IPS-18a (cell line): ENCODE results near the gene NOXA1.
"Not testable (repeated sequence)": the region's sequence is repeated elsewhere in the genome, so short reads cannot be mapped to it uniquely, and the experiment has no call there.

Experiments
- H3K27ac ChIP-seq: one replicate; pipeline ENCODE4 v1.5.1; 2013; ENCODE audit warnings: low read length
- H3K27me3 ChIP-seq: one replicate; pipeline ENCODE4 v1.6.1; 2013; ENCODE audit warnings: mild to moderate bottlenecking, low read length; ENCODE audit not compliant: control insufficient read depth, insufficient read depth
- H3K36me3 ChIP-seq: one replicate; pipeline ENCODE4 v1.6.1; 2013; ENCODE audit warnings: low read depth, low read length; ENCODE audit not compliant: control insufficient read depth
- H3K4me1 ChIP-seq: one replicate; pipeline ENCODE4 v1.6.1; 2013; ENCODE audit warnings: low read depth, low read length; ENCODE audit not compliant: control insufficient read depth
- H3K4me3 ChIP-seq: one replicate; pipeline ENCODE4 v1.5.1; 2013; ENCODE audit warnings: low read length
- H3K9ac ChIP-seq: one replicate; pipeline ENCODE4 v1.6.1; 2013; ENCODE audit warnings: mild to moderate bottlenecking, low read length, moderate library complexity
- H3K9me3 ChIP-seq: one replicate; pipeline ENCODE4 v1.6.1; 2013; ENCODE audit warnings: low read depth, low read length; ENCODE audit not compliant: control insufficient read depth

Gene NOXA1

DNA sequence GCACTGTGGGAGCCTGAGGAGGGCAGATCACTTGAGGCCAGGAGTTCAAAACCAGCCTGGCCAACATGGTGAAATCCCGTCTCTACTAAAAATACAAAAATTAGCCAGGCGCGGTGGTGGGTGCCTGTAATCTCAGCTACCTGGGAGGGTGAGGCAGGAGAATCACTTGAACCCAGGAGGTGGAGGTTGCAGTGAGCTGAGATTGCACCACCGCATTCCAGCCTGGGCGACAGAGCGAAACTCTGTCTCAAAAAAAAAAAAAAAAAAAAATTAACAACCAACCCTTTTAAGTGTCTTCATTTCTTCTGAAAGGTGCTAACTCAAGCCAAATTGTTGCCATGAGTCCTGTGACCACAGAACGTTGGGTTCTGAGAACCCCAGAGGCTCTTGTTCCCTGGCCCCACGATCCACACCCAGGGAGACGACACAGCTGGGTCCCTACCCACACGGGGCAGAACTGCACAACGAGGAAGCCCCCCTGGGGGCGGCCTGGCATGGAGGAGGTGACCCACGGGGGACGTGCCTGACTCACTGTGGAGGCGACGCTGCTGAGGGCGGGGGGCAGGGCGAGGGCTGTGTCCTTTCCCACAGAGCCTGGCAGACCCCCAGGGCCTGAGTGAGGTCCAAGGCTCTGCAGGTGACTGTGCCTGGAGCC is 12.8 kb upstream of the NOXA1 start:
- not testable (repeated sequence) for H3K4me1 ChIP-seq, H3K4me3 ChIP-seq, H3K9me3 ChIP-seq, H3K9ac ChIP-seq, H3K27ac ChIP-seq, H3K36me3 ChIP-seq, H3K27me3 ChIP-seq

GRCh38 chr9:137410891-137411249 is 12.3 kb upstream of the NOXA1 start:
- Histone ChIP-seq H3K9me3 (no peaks in the 10 kb centered on the region), H3K27me3 (peaks cover 6% of the 10 kb centered on the region), H3K4me1 (no peaks in the 10 kb centered on the region), H3K27ac (no peak overlapping the region), H3K9ac (no peak overlapping the region), H3K4me3 (no peak overlapping the region), H3K36me3 (no peaks in the 10 kb centered on the region)

DNA sequence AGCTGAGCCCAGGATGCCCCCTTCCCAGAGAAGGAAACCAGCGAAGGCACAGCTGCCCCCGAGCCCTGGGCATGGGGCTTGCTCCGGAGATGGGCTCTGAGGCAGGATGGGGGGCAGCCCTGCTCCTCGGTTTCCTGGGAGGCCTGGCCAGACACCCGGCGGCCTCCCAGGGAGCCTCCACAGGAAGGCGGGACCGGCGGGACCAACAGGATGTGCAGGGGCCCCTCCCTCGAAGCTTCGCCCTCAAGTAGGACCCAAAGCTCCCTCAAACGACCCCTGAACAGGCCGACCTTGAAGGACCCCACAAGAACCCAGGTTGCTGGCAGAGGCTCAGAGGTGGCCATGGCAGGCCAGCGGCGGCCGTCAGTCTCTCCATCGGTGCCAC is 11.9 kb upstream of the NOXA1 start:
- Histone ChIP-seq H3K4me3 (no peak overlapping the region), H3K36me3 (no peaks in the 10 kb centered on the region), H3K4me1 (no peaks in the 10 kb centered on the region), H3K9me3 (no peaks in the 10 kb centered on the region), H3K9ac (no peak overlapping the region), H3K27ac (no peak overlapping the region), H3K27me3 (peaks cover 2% of the 10 kb centered on the region)

DNA sequence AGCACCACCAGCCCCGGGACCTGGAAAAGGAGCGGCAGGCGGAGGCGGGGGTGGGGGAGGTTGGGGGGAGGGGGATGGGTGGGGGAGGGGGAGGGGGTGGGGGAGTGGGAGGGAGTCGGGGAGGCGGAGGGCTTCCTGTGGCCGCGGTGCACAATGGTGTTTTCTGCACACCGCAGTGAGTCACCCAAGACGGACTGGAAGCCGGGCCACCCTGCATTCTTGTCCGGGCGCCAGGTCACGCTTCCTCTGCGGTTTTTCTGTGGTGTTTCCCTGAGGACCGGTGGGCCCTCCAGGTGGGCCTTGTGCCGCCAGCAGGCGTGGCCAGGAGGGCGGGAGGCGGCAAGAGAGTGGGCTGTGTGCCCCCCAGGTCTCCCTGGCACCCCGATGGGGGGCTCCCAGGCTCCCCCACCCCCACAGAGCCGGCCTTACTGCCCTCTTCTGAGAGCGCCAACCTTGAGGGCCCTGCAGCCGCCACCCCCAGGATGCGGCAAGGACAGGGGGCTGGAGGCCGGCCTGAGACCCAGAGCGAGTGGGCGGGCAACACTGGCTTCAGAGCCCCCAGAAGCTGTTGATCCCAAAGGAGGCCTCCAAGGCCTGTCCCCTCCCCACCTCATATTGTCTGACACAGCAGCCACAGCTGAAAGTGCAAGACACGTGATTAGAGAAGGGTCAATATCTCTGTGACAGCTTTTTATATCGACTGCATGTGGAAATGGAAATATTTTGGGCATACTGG is 11.4 kb upstream of the NOXA1 start:
- no peaks in the 10 kb centered on the region for H3K4me1 ChIP-seq
- no peak overlapping the region for H3K4me3 ChIP-seq
- no peaks in the 10 kb centered on the region for H3K27me3 ChIP-seq
- no peak overlapping the region for H3K27ac ChIP-seq
- H3K9ac ChIP-seq, result no peak overlapping the region
- H3K9me3 ChIP-seq, result no peaks in the 10 kb centered on the region
- no peaks in the 10 kb centered on the region for H3K36me3 ChIP-seq

DNA sequence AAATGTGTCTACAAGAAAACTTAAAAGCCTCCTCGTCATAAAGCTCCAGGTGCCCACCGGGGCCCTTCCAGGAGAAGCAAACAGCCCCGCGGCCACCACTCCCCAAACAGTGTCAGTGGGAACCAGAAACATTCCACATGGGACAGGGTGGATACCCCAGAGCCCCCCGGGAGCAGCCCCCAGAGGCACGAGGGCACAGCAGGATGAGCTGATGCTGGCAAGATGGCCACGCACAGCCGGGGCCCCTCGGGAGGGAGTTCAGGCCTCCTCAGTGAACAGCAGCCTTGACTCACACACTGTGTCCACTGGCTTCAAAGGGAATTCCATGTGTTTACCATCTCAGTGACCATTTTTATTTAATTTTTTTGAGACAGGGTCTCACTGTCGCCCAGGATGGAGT is 10.8 kb upstream of the NOXA1 start:
- H3K4me3 ChIP-seq, result no peak overlapping the region
- H3K27ac ChIP-seq, result no peak overlapping the region
- no peak overlapping the region for H3K9ac ChIP-seq
- no peaks in the 10 kb centered on the region for H3K27me3 ChIP-seq
- no peaks in the 10 kb centered on the region for H3K36me3 ChIP-seq
- no peaks in the 10 kb centered on the region for H3K4me1 ChIP-seq
- H3K9me3 ChIP-seq, result no peaks in the 10 kb centered on the region

- no peaks in the 10 kb centered on the region for H3K4me1 ChIP-seq
- H3K27ac ChIP-seq, result no peak overlapping the region
- no peak overlapping the region for H3K4me3 ChIP-seq
- no peak overlapping the region for H3K9ac ChIP-seq
- H3K9me3 ChIP-seq, result no peaks in the 10 kb centered on the region
- no peaks in the 10 kb centered on the region for H3K36me3 ChIP-seq
- H3K27me3 ChIP-seq, result no peaks in the 10 kb centered on the region
Measured at GRCh38 chr9:137415451-137415850, 7.7 kb upstream of the NOXA1 start.

DNA sequence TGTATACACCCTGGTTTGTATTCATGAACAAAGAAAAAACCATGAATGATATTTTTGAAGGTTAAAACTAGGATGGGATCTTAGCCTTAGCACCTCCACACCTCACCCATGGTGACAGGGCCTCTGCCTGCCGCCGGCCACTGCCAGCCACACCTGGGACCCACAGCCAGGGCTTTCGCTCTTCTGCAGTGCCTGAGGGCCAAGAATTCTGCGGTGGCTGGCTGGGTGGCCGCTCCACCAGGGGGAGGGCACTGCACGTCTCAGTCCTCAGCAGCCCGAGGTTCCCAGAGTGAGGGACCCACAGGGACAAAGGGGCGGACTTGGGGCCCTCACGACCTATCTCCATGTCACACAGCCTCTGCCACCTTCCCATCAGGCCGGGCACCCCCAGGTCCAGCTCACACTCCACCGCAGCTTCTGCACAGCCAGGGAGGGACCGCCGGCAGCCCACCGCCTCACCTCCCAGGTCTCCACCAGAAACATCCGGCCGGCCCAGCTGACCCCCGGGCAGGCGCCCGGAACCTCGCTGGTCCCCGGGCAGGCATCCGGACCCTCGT is 7.1 kb upstream of the NOXA1 start:
- H3K9ac ChIP-seq, result no peak overlapping the region

GRCh38 chr9:137416563-137417151 is 6.5 kb upstream of the NOXA1 start:
- Histone ChIP-seq H3K9ac (no peak overlapping the region), H3K36me3 (no peaks in the 10 kb centered on the region), H3K4me1 (no peaks in the 10 kb centered on the region), H3K27ac (no peak overlapping the region), H3K9me3 (no peaks in the 10 kb centered on the region), H3K27me3 (no peaks in the 10 kb centered on the region), H3K4me3 (no peak overlapping the region)

More for the DNA sequence above, 7.1 kb upstream of the NOXA1 start:
- Histone ChIP-seq H3K4me3 (no peak overlapping the region), H3K27me3 (no peaks in the 10 kb centered on the region), H3K4me1 (no peaks in the 10 kb centered on the region), H3K36me3 (no peaks in the 10 kb centered on the region), H3K9me3 (no peaks in the 10 kb centered on the region), H3K27ac (no peak overlapping the region)

GRCh38 chr9:137417161-137418021 is 5.8 kb upstream of the NOXA1 start:
- Histone ChIP-seq H3K9me3 (no peaks in the 10 kb centered on the region), H3K36me3 (no peaks in the 10 kb centered on the region), H3K27ac (no peak overlapping the region), H3K4me1 (no peaks in the 10 kb centered on the region), H3K9ac (no peak overlapping the region), H3K4me3 (no peak overlapping the region), H3K27me3 (no peaks in the 10 kb centered on the region)

DNA sequence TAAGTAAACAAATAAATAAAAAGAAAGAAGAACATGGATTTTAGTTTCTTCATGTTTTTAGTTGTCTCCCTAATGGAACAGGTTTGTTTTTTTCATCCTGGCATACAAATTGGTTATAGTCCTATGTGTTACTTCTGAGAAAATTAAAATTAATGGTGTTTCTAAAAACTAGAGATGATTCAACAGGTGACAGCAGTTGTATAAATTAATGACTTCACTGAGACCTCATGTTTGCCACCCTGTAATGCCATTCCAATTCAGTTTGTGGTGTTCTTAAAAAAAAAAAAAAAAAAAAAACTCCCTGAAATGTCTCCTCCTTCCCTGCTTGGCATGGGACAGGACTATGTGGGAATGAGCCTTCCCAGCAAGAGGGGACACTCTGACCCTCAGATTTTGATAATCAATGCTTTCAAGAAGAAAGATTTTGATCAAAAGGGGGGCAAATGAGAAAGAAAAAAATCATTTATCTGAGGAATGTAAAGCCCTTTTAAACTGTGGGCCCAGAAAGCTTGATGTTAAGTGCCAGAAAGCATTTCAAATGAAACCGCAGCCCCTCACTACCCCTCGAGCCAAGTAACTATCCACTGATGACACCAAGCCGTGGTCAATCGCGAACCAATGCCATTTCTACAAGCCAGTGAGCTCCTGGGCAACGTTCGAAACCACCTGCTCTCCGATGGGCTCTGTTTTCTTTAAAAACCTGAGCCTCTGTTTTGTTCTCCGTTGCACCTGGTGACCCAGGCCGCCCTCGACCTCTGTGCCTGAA is 1.2 kb upstream of the NOXA1 start:
- Histone ChIP-seq H3K36me3 (no peaks in the 10 kb centered on the region), H3K27ac (no peak overlapping the region), H3K4me3 (peak overlapping the region; percentile 82), H3K27me3 (peaks cover 13% of the 10 kb centered on the region), H3K4me1 (no peaks in the 10 kb centered on the region), H3K9me3 (no peaks in the 10 kb centered on the region), H3K9ac (peak overlapping the region; percentile 61)
